HCT116 (cell line): ENCODE measurements around the gene ATPAF1. TPM values are rescaled to one million over a fixed set of nuclear protein-coding genes. Genes with fewer than 3 reads are reported as not detected.

ENCODE experiments used
- ATAC-seq: fragments of 200-7000 bp; cut with Tn5 transposase; 2 replicates; pipeline ENCODE4 v1.9.1; 2020; ENCODE audit warnings: mild to moderate bottlenecking, moderate library complexity
- BruUV-seq: library from RNA; stranded (reverse); fragments of 400-500 nt; replicated peaks from 2 replicates; lab custom pipeline; 2021; lab: Mats Ljungman, UMichigan
- CTCF ChIA-PET: fragments of 300-600 bp; sonication (Branson Sonifier 250); formaldehyde crosslinking; loops from one replicate; lab custom pipeline; 2021; ENCODE audit warnings: antibody characterized with exemption; lab: Charles Lee
- POLR2A ChIA-PET: fragments of 300-600, 350-600 bp; sonication (Branson Sonifier 250); formaldehyde crosslinking; loops from one replicate; lab custom pipeline; 2021; ENCODE audit warnings: antibody characterized with exemption; lab: Charles Lee
- RAD21 ChIA-PET, 2 experiments: fragments of 300-600 bp; sonication (Branson Sonifier 250); formaldehyde crosslinking; loops; one replicate each; lab custom pipeline; 2023; ENCODE audit warnings: low total read pairs in 2 of 2; ENCODE audit not compliant: uncharacterized antibody in 2 of 2, unreplicated experiment in 2 of 2, low non-redundant PET in 1 of 2; lab: Charles Lee
- DNase-seq: peaks from one replicate; pipeline ENCODE4 v3.0.0-alpha.2; 2010; ENCODE audit warnings: low read depth, low spot score
- H2AFZ ChIP-seq: fragments of 200-600 bp; shearing (Covaris generic), sonication (generic); 2 replicates; pipeline ENCODE4 v1.6.1; 2017; ENCODE audit warnings: low read depth, mixed run types, mixed read lengths, antibody characterized with exemption, low read length; ENCODE audit not compliant: poor library complexity, severe bottlenecking
- H3K27ac ChIP-seq: 2 replicates; pipeline ENCODE4 v1.5.1; 2012; ENCODE audit warnings: low read depth, low read length
- H3K27me3 ChIP-seq: fragments of 200-600 bp; sonication (generic); 2 replicates; pipeline ENCODE4 v1.6.1; 2016; ENCODE audit warnings: mixed run types, low read length, mixed read lengths; ENCODE audit not compliant: insufficient read depth
- H3K36me3 ChIP-seq, 2 experiments: fragments of 200-500 bp in 1 of 2; fragments of 200-600 bp in 1 of 2; sonication (Bioruptor generic) in 1 of 2; sonication (generic) in 1 of 2; 2 replicates each; pipeline versions ENCODE4 v1.5.1 to v1.6.1; 2014 to 2016; ENCODE audit warnings: low read length in 2 of 2, inconsistent platforms in 1 of 2, mixed read lengths in 1 of 2, mixed run types in 1 of 2; ENCODE audit not compliant: insufficient read depth in 2 of 2, control insufficient read depth in 1 of 2
- H3K4me1 ChIP-seq, 2 experiments: fragments of 200-600 bp in 1 of 2; sonication (generic) in 1 of 2; 2 replicates each; pipeline versions ENCODE4 v1.5.1 to v1.6.1; 2012 to 2017; ENCODE audit warnings: low read length in 2 of 2, inconsistent platforms in 1 of 2, mild to moderate bottlenecking in 1 of 2, mixed read lengths in 1 of 2, mixed run types in 1 of 2, moderate library complexity in 1 of 2; ENCODE audit not compliant: insufficient read depth in 2 of 2, control insufficient read depth in 1 of 2
- H3K4me2 ChIP-seq: fragments of 200-600 bp; sonication (generic); 2 replicates; pipeline ENCODE4 v1.6.1; 2017; ENCODE audit warnings: mixed run types, low read length, mixed read lengths
- H3K4me3 ChIP-seq, 2 experiments: fragments of 200-600 bp in 1 of 2; sonication (generic) in 1 of 2; replicated peaks in 1 of 2; 2 replicates each; pipeline ENCODE4 v1.5.1; 2011 to 2016; ENCODE audit warnings: low read length in 2 of 2, control low read depth in 1 of 2, low read depth in 1 of 2, mild to moderate bottlenecking in 1 of 2, mixed read lengths in 1 of 2, mixed run types in 1 of 2
- H3K79me2 ChIP-seq: fragments of 200-600 bp; sonication (generic); 2 replicates; pipeline ENCODE4 v1.6.1; 2017; ENCODE audit warnings: mild to moderate bottlenecking, mixed run types, low read length, moderate library complexity, mixed read lengths; ENCODE audit not compliant: insufficient read depth
- H3K9ac ChIP-seq: fragments of 200-600 bp; sonication (generic); 2 replicates; pipeline ENCODE4 v1.6.1; 2016; ENCODE audit warnings: low read length, mixed read lengths
- H3K9me2 ChIP-seq: fragments of 200-600 bp; sonication (generic), shearing (Covaris generic); 2 replicates; pipeline ENCODE4 v1.6.1; 2017; ENCODE audit warnings: mixed run types, mild to moderate bottlenecking, moderate library complexity; ENCODE audit not compliant: insufficient read depth
- H3K9me3 ChIP-seq, 2 experiments: fragments of 200-500 bp in 1 of 2; fragments of 200-600 bp in 1 of 2; sonication (Bioruptor generic) in 1 of 2; sonication (generic) in 1 of 2; 2 replicates each; pipeline ENCODE4 v1.6.1; 2014 to 2017; ENCODE audit warnings: low read length in 2 of 2, mixed read lengths in 2 of 2, inconsistent platforms in 1 of 2, low read depth in 1 of 2, mild to moderate bottlenecking in 1 of 2, mixed run types in 1 of 2, moderate library complexity in 1 of 2; ENCODE audit not compliant: control insufficient read depth in 1 of 2, insufficient read depth in 1 of 2
- H4K20me1 ChIP-seq: fragments of 200-600 bp; sonication (generic), shearing (Covaris generic); 2 replicates; pipeline ENCODE4 v1.6.1; 2017; ENCODE audit warnings: mixed run types, mild to moderate bottlenecking, moderate library complexity; ENCODE audit not compliant: insufficient read depth
- CEBPB ChIP-seq: IDR thresholded peaks from 2 replicates; pipeline ENCODE4 v1.6.1; 2012; ENCODE audit warnings: low read depth
- EGR1 ChIP-seq: IDR thresholded peaks from 2 replicates; pipeline ENCODE4 v1.6.1; 2012; ENCODE audit warnings: low read depth
- ELF1 ChIP-seq: IDR thresholded peaks from 2 replicates; pipeline ENCODE4 v1.6.1; 2012; ENCODE audit warnings: low read depth, borderline replicate concordance
- EZH2phosphoT487 ChIP-seq: fragments of 200-600 bp; IDR thresholded peaks from 2 replicates; pipeline ENCODE4 v1.6.1; 2018; ENCODE audit warnings: antibody characterized with exemption, borderline replicate concordance
- JUND ChIP-seq: IDR thresholded peaks from 2 replicates; pipeline ENCODE4 v1.6.1; 2012
- POLR2A ChIP-seq: IDR thresholded peaks from 2 replicates; pipeline ENCODE4 v1.7.0; 2011; ENCODE audit warnings: borderline replicate concordance; ENCODE audit not compliant: insufficient read depth, insufficient read length; ENCODE audit errors: extremely low read depth
- POLR2AphosphoS5 ChIP-seq: IDR thresholded peaks from 2 replicates; pipeline ENCODE4 v1.6.1; 2011; ENCODE audit warnings: mild to moderate bottlenecking, low read depth, low read length, moderate library complexity
- RAD21 ChIP-seq: IDR thresholded peaks from 2 replicates; pipeline ENCODE4 v1.6.1; 2012; ENCODE audit warnings: low read depth, mild to moderate bottlenecking
- SP1 ChIP-seq: IDR thresholded peaks from 2 replicates; pipeline ENCODE4 v1.6.1; 2012; ENCODE audit warnings: low read depth
- SRF ChIP-seq: IDR thresholded peaks from 2 replicates; pipeline ENCODE4 v1.6.1; 2012; ENCODE audit warnings: low read depth
- TCF7L2 ChIP-seq: IDR thresholded peaks from 2 replicates; pipeline ENCODE4 v1.7.0; 2011; ENCODE audit warnings: borderline replicate concordance, inconsistent platforms; ENCODE audit not compliant: insufficient read depth, insufficient read length; ENCODE audit errors: extremely low read depth
- YY1 ChIP-seq: IDR thresholded peaks from 2 replicates; pipeline ENCODE4 v1.6.1; 2011; ENCODE audit warnings: low read length, low read depth, moderate library complexity, mild to moderate bottlenecking; ENCODE audit not compliant: insufficient replicate concordance; ENCODE audit errors: extremely low read depth
- ZFX ChIP-seq: fragments of 450-650 bp; IDR thresholded peaks from 2 replicates; pipeline ENCODE4 v1.6.1; 2017
- ZNF274 ChIP-seq: fragments of 200-500 bp; sonication (Bioruptor generic); IDR thresholded peaks from 2 replicates; pipeline ENCODE4 v1.6.1; 2014; ENCODE audit warnings: mild to moderate bottlenecking, low read depth, low read length, inconsistent platforms
- intact Hi-C: fragments of 100-400 bp; cut with micrococcal nuclease; formaldehyde crosslinking; loops from 2 replicates; pipeline ENCODE4 v1.10.0; 2022
- total RNA-seq: library from RNA; stranded (reverse); gene quantifications from one replicate; pipeline ENCODE4 v1.2.1, GENCODE V29; 2021; ENCODE audit not compliant: unreplicated experiment
- TF ChIP-seq, protein P1 (sequence below): IDR thresholded peaks from 2 replicates; pipeline ENCODE4 v1.6.1; 2012
- TF ChIP-seq, protein P2 (sequence below), 3 experiments: fragments of 200-600 bp in 1 of 3; sonication (generic) in 1 of 3; IDR thresholded peaks in 2 of 3; conservative IDR thresholded peaks in 1 of 3; 2 replicates each; pipeline ENCODE4 v1.5.1; 2012 to 2017; ENCODE audit warnings: low read depth in 2 of 3, low read length in 2 of 3, antibody characterized with exemption in 1 of 3, borderline replicate concordance in 1 of 3, control low read depth in 1 of 3, mild to moderate bottlenecking in 1 of 3, mixed read lengths in 1 of 3, mixed run types in 1 of 3, moderate library complexity in 1 of 3; ENCODE audit not compliant: insufficient read depth in 1 of 3

The ATPAF1 gene
- total RNA-seq, 1 experiment from 2014 or later: 35.5 TPM

DNA sequence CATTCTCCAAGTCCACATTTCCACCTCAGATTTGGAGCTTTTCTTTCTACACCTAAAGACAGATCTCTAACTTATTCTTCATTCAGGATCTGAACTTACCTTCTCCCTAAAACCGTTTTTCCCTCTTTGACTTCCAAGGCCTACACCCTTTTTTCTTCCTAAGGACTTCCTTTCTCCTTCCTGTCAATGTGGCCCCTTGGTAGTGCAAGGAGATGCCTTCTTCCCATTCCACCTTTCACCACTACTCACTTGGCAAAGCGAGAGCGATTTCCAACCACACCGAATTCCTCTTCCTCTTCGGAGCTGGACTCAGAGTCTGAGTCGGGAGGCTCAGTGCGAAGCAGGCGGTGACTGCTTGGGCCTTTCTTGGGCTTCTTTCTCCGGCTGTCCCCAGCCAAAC is 49.5 kb upstream of the ATPAF1 start:
- H3K79me2 ChIP-seq: peaks cover 41% of the 10 kb centered on the region
- no peak overlapping the region for H2AFZ ChIP-seq
- H3K27me3 ChIP-seq: no peaks in the 10 kb centered on the region
- H3K4me3 ChIP-seq: peak overlapping the region; percentile 90 to 98
- H4K20me1 ChIP-seq: no peaks in the 10 kb centered on the region
- ATAC-seq: no peak
- ChIA-PET POLR2A (no interaction called here), CTCF (interaction anchor here (0.7 kb wide), 1 partner anchor 10 kb away, joined by 3 read pairs; no protein-coding TSS in a partner anchor), RAD21 (no interaction called here)
- peak overlapping the region; percentile 90 for H3K4me2 ChIP-seq
- peak overlapping the region; percentile 84 for H3K9ac ChIP-seq
- H3K36me3 ChIP-seq: peaks cover 14 to 21% of the 10 kb centered on the region in 2 experiments; a peak in 3 of 4 replicates
- H3K4me1 ChIP-seq: peaks cover 17 to 23% of the 10 kb centered on the region in 2 experiments
- BruUV-seq: no TSS peak
- no peak for DNase-seq
- H3K9me2 ChIP-seq: no peaks in the 10 kb centered on the region
- no peak overlapping the region; the same call in 1 of the 2 replicates for H3K27ac ChIP-seq
- intact Hi-C loops: no loop called here
- H3K9me3 ChIP-seq: no peaks in the 10 kb centered on the region
- TF ChIP-seq ZNF274: no peak
- no peak for TF ChIP-seq POLR2A
- no peak for TF ChIP-seq YY1
- TF ChIP-seq, protein P1, sequence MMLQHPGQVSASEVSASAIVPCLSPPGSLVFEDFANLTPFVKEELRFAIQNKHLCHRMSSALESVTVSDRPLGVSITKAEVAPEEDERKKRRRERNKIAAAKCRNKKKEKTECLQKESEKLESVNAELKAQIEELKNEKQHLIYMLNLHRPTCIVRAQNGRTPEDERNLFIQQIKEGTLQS: no peak
- no peak for TF ChIP-seq RAD21
- TF ChIP-seq ZFX: no peak
- no peak for TF ChIP-seq EZH2phosphoT487
- TF ChIP-seq POLR2AphosphoS5: no peak
- TF ChIP-seq SRF: no peak

DNA sequence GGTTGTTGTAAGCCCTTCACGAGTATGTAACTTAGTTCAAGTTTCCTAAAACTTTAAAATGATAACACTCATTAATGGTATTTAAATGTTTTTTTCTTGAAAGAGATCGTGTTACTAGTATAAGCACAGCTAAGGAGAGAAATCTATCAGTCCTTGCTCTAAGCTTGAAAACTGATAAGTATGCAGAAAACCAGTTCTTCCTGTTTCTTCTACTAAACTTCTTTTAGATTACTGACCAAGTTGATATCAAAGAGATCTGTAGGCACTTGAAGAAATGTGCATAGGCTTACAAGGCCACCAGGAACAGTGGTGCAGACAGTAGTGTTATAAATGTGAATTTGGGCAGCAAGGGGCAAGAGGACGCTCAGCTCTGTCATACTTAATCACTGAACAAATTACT is 46.8 kb upstream of the ATPAF1 start:
- no TSS peak for BruUV-seq
- intact Hi-C loops: no loop called here
- no peak overlapping the region for H3K9ac ChIP-seq
- no peak for DNase-seq
- H3K27me3 ChIP-seq: no peaks in the 10 kb centered on the region
- ChIA-PET RAD21 (no interaction called here), CTCF (no interaction called here), POLR2A (no interaction called here)
- no peaks in the 10 kb centered on the region for H3K9me3 ChIP-seq
- ATAC-seq: no peak
- H3K9me2 ChIP-seq: no peaks in the 10 kb centered on the region
- TF ChIP-seq RAD21: no peak
- TF ChIP-seq TCF7L2: no peak
- TF ChIP-seq, protein P2, sequence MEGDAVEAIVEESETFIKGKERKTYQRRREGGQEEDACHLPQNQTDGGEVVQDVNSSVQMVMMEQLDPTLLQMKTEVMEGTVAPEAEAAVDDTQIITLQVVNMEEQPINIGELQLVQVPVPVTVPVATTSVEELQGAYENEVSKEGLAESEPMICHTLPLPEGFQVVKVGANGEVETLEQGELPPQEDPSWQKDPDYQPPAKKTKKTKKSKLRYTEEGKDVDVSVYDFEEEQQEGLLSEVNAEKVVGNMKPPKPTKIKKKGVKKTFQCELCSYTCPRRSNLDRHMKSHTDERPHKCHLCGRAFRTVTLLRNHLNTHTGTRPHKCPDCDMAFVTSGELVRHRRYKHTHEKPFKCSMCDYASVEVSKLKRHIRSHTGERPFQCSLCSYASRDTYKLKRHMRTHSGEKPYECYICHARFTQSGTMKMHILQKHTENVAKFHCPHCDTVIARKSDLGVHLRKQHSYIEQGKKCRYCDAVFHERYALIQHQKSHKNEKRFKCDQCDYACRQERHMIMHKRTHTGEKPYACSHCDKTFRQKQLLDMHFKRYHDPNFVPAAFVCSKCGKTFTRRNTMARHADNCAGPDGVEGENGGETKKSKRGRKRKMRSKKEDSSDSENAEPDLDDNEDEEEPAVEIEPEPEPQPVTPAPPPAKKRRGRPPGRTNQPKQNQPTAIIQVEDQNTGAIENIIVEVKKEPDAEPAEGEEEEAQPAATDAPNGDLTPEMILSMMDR (IDR thresholded peaks at IDR 0.05 in 2 of 3, conservative IDR thresholded peaks at IDR 0.05 in 1 of 3; ENCODE audit: borderline replicate concordance in 1 of 3, insufficient read depth in 1 of 3, low read depth in 2 of 3, low read length in 2 of 3): no peak
- TF ChIP-seq EGR1: no peak
- no peak for TF ChIP-seq CEBPB
- TF ChIP-seq JUND: no peak
- no peak for TF ChIP-seq SP1
- TF ChIP-seq ELF1: no peak
- no peak for TF ChIP-seq POLR2AphosphoS5
- TF ChIP-seq, protein P1: no peak
- no peak for TF ChIP-seq YY1
- no peak overlapping the region for H2AFZ ChIP-seq
- H3K4me3 ChIP-seq: no peak overlapping the region
- peaks cover 19 to 24% of the 10 kb centered on the region in 2 experiments; a peak in 3 of 4 replicates for H3K36me3 ChIP-seq
- H3K4me1 ChIP-seq: peaks cover 17 to 23% of the 10 kb centered on the region in 2 experiments
- H3K4me2 ChIP-seq: no peak overlapping the region
- H3K79me2 ChIP-seq: peaks cover 54% of the 10 kb centered on the region
- H4K20me1 ChIP-seq: no peaks in the 10 kb centered on the region
- no peak overlapping the region for H3K27ac ChIP-seq
